Activated T-cell treated with anti-CD3 and anti-CD28 coated beads for 4 hours (primary cell): ENCODE measurements around the gene RAB30.

ENCODE experiments used
- DNase-seq: peaks from one replicate; pipeline ENCODE4 v3.0.0-alpha.2; 2020

The RAB30 gene

GRCh38 chr11:82936261-82936660, 135.4 kb downstream of the RAB30 start:
- no peak for DNase-seq

DNA sequence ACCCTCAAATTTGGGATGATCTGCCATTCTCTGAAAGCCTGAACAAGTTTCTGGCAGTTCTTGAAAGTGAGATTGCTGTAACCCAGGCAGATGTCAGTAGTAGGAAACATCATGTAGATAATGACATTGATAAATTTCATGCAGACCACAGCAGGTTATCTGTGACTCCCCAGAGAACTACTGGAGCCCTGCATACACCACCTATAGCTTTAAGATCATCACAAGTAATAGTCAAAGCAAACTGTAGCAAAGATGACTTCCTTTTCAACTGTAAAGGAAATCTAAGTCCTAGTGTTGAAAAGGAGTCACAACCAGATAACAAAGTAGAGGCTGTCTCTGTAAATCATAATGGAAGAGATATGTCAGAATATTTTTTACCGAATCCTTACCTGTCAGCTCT, 139.1 kb downstream of the RAB30 start:
- DNase-seq, result no peak

DNA sequence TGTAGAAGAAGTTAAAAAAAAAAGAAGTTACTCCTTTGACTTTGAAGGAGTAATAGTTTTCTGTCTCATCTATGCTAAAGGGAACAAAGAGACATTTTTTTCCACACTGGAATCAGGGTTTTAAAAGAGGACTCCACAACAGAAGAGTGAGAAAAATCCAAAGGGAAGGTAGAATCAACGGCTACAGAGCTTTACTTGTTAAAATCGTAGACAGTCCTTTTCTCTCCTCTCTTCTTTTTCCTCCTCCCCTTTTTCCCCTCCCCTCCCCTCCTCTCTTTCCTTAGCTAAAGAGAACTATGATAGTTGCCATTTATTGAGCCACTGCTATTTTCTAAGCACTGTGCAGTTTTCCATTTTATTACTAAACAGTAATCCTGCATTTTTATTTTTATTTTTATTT, 141.0 kb downstream of the RAB30 start:
- DNase-seq, result no peak

GRCh38 chr11:82930229-82930628, 141.5 kb downstream of the RAB30 start:
- DNase-seq, result no peak

DNA sequence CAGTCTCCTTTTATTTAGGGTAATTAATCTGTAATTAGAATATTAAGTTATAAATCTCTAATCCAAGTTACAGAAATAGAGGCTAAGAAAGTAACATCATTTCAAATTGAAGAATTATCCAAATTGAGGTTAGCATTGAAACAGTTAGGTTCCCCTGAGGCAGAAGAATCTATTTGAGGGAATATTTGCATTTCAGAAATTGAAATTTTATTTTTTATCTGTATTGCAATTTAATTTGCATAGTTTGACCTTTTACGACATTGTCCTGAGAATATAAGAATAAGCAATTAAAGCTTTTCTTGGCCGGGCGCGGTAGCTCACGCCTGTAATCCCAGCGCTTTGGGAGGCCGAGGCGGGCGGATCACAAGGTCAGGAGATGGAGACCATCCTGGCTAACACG, 142.6 kb downstream of the RAB30 start:
- DNase-seq, result no peak

DNA sequence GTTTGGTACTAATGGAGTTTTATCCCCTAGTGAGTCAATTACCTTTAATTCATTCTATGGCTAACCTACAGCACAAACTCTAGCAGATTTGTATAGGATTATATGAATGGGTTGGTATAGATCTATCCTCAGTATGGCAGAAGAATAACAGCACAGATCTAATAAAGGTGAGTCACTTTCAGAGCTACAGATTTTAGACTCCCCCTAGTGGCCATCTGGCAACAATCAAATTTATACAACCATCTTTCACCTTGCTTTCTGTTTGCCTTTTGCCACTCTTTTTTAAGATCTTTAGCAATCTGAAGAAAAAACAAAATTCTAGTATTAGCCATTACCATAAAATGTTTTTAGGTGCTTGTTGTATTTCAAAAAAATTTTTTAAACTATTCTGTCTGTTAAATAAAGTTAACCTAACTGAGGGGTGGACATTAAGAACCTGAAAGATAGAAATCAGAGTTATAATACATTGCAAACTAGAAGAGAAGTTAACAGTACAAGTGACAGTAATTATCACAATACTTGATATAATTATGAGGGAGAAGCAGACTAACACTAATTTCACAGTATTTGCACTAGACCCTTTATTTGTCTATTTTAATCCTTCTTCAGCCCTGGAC, 144.3 kb downstream of the RAB30 start:
- DNase-seq, result peak; percentile 14

GRCh38 chr11:82924522-82925224, 147.0 kb downstream of the RAB30 start:
- no peak for DNase-seq
